ENCODE data around the gene MXI1.
"Not testable (repeated sequence)": the region's sequence is repeated elsewhere in the genome, so short reads cannot be mapped to it uniquely, and the experiment has no call there.

MXI1 gene

DNA sequence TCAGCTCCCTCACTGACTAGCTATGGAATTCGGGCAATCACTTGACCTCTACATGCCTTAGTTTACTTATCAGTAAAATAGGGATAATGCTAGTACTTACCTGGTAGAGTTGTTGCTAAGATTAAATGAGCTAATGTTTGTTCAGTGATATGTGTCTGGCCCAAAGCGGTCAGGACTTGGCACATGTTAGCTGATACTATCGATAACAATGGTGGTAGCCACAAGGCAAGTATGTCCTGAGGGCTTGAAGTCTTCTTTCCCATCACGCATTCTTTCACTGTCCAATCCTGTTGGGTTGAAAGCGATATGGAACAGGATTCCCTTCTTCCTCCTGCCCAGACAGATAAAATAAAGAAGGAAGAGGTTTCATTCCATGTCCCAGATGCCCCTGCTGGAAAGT lies 25.5 kb upstream of the MXI1 start:
- DNase-seq = no peak

DNA sequence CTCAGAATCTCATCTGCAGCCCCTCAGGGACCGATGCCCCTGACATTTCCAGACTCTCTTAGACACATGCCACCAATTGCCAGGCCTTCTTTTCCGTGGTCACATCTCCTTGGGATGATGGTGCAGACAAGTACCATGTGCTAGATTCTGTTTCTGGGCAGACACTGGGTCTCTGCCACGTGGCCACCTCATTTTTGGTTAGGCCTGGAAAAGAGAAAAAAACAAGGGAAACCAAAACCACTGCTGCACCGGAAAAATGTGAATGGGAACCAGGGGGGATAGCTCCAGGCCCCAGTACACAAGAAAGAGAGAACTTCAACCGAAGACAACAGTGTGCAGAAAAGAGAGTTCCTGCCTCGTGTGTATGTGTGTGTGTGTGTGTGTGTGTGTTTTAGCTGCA lies 23.0 kb upstream of the MXI1 start:
- DNase-seq = no peak

DNA sequence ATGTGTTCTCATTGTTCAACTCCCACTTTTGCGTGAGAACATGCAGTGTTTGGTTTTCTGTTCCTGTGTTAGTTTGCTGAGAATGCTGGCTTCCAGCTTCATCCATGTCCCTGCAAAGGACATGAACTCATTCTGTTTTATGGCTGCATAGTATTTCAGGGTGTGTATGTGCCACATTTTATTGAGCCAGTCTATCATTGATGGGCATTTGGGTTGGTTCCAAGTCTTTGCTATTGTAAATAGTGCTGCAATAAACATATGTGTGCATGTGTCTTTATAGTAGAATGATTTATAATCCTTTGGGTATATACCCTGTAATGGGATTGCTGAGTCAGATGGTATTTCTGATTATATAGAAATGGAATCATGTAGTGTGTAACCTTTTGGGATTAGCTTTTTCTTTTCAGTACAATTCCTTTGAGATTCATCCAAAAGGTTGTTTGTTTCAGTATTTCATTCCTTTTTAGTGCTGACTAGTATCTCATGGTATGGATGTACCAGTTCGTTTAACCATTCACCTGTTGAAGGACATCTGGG lies 21.7 kb upstream of the MXI1 start:
- not testable (repeated sequence) for DNase-seq

DNA sequence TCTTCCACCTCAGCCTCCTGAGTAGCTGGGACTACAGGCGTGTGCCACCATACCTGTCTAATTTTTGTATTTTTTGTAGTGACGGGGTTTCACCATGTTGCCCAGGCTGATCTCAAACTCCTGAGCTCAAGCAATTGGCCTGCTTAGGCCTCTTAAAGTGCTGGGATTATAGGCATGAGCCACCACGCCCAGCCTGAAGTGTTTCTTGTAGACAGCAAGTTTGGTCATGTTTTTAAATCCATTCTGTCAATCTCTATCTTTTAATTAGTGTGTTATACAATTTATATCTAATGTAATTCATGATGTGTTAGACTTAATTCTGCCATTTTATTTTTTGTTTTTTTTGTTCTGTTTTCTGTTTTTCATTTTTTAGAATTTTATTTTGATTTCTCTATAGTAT lies 17.2 kb upstream of the MXI1 start:
- no peak for DNase-seq

DNA sequence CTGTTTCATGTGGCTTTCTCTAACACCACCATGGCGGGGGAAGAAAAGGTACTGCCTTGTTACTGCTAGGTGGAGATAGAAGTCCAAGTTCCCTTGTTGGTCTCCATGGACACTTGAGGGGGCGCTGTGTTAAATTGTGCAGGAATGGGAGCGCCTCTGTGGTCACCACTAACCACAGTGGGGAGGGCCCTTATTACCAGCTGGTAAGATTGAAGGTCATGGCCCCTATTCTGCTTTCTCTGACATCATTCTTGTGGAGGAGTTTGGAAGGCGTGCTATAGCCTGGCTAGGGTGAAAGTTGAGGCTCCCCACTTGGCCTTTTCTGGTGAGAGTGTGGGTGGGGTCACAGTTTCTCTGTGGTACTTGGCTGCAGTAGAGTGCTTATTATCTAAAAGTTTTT lies 14.9 kb upstream of the MXI1 start:
- DNase-seq = no peak

DNA sequence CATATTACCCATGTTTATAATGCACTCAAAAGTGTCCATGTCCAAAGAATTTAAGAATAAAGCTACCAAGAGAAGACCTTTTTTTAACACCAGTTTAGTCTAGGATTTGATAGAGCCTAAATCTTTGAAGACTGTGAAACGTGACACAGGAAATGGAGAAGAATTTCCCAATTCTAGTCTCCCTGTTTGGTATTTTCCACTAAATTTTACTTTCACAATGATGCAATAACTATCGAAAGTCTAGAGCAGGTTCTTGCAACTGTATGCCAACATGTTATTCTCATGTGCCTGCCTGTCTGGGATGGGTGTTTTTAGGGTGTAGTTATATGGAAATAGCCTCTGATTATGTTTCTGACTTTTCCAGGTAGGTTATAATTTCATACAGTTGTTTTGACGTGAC lies 6.9 kb upstream of the MXI1 start:
- DNase-seq = no peak

DNA sequence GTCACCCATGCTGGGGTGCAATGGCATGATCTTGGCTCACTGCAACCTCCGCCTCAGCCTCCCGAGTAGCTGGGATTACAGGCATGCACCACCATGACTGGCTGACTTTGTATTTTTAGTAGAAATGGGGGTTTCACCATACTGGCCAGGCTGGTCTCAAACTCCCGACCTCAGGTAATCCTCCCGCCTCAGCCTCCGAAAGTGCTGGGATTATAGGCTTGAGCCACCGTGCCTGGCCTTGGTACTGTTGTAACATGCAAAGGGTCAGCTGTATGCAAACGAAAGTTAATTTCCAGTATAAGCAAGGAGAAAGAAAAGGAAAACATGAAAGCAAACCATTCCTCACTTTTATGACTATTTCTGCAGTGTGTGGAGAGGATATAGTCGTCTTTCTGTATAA lies 6.4 kb upstream of the MXI1 start:
- DNase-seq = not testable (repeated sequence)

DNA sequence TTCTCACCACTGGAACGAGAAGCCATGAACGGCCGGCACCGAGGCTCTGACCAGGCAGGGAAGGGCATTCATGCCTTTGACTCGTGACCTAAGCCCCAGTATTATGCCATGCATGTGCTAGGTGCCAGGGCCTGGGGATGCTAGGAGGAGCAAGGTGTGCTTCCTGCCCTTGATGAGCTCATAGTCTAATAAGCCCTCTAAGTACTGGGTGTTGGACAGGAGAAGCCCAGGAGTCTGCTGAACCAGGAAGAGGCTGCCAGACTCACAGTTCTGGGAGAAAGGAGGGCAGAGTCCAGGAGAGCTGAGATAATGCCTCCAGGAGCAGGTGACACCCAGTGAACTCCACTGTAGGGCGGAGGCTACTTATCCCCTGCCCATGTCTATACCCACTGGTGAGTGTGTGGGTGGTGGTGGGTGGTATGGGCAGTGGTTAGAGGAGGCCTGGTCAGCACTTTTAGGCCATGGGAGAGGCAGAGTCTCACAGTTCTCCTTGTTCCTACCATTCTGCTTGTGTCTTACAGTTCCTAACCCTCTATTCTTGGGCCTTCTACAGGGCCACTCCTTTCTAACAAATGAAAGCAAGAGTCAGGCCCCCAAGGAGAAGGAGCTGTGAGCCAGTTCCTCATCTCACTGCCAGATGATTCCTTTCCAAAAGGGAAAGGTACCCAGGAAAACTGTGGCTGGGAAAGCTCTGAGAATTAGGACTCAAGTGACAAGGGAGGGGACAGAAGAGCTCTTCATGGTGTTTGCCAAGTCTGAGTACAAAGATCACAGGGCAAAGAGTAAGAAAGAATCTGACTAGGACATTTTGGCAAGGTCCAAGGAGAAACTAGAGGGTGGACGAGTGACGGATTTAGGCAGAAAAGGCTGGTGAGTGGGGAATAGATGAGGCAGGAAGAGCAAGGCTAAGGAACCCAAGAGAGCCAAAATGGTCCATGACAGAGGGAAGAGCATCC lies 3.6 kb upstream of the MXI1 start:
- DNase-seq = no peak

DNA sequence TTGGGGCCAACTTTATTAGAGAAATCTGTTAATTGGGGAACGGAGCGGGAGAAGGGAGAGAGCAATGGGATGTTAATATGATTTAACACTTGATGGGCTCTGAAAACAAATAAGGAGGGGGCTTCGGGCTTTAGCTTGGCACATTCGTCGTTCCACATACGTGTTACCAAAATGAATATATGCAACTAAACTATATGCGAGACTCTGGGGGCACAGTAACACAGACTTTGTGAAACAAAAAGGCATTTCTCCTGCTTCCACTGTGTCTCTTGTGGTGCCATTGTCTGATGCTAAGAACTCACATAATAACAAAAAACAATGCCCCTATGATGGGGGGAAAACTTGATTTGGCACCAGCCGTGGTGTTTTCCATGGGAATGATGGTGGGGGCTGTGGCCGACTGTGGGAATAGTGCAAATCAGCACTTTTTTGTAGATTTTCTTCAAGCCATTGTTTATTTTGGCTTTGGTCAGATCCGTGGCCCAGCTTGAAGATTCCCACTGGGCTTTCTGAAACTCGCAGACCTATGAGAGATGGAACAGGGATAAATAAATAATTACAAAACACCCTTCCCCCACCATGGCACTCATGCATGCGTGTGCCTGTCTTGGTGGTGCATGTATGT lies 2.2 kb upstream of the MXI1 start:
- DNase-seq = no peak

DNA sequence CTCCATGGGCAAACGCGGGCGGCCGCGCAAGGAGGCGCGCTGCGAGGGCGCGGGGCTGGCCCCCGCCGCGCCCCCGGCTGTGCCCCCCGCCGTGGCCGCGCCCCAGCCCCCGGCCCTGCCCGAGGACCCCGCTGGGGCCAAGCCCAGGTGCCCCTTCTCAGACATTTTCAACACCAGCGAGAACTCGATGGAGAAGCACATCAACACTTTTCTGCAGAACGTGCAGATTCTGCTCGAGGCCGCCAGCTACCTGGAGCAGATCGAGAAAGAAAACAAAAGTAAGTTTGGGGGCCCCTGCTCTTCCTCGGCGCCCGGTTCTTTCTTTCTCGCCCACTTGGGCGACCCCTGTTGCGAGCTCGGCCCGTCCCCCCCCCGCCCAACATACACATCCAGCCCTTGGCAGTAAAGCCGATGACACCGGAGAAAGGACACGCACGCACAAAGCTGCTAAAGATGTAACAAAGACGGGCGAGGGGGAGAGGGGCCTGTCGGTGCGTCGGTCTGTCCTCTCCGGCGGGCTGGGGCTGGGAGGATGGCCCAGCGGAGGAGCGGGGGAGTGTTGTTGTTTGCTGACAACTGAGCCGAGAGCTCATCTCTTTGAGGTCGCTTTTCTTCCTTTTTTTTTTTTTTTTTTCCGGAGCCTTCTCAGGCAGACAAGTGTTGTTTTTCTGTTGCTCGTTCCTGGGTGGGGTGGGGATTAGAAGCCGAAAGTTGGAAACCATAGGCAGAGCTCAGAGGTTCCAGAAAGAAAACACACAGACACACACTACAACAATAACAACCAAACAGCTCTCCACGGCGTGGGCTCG lies 604 bp downstream of the MXI1 start:
- peak; percentile 40 for DNase-seq

DNA sequence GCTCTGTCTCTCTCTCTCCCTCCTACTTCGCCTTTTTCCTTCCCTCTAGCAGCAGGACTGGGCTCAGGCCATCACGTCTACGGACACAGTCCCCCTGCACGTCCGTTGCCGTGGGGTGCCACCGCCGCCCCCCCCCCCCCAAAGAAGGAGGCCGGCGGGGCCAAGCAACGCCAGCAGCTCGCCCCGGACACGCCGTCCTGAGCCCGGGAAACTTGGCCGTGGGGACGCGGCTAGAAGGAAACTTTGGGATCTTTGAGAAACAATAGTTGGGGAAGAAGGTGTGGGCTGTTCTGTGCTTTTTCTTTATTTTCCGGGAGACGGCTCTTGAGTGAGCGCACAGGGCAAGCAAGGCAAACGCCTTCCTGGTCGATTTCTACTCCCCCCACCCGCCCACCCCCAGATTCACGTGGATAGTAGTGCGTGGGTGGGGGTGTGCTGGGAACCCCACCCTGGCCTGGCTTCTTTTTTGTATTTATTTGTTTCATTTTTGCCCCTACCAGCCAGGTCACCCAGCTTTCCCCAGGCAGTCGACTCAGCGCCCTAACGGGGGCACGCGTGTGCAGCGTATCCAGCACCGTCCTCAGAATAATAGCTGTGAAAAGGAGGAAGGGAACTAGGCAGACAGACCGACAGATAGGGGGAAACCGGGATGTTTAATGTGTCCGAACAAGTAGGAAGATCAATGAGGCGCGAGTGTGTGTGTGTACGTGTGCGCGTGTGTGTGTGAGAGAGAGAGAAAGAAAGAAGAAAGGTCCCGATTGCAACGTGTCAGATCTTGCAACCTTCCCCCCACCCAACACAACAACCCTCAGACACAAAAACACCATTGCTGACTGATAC lies 1.4 kb downstream of the MXI1 start:
- peak; percentile 61 for DNase-seq

DNA sequence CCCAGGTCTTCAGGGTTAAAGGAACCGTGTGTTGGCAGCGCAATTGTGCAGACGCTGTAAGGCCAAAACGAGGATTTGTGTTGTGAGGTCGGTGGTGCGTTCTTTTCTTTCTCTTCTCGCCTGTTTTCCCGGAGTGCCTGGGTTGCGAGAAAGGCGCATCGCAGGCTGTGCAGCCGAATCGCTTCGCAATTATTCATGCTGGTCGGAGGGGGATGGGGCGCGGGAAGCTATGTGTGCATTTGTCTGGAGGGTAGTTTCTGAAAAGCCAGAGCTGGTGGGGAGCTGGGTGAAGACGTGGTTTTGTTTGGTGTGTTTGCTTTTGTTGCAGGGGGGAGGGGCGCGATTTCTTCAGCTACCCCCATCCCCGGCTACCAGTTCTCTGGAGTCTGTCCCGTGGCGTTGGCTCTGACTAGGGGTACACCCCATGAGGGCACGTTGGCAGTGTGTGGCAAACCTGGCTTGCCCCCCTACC lies 2.1 kb downstream of the MXI1 start:
- peak; percentile 87 for DNase-seq

DNA sequence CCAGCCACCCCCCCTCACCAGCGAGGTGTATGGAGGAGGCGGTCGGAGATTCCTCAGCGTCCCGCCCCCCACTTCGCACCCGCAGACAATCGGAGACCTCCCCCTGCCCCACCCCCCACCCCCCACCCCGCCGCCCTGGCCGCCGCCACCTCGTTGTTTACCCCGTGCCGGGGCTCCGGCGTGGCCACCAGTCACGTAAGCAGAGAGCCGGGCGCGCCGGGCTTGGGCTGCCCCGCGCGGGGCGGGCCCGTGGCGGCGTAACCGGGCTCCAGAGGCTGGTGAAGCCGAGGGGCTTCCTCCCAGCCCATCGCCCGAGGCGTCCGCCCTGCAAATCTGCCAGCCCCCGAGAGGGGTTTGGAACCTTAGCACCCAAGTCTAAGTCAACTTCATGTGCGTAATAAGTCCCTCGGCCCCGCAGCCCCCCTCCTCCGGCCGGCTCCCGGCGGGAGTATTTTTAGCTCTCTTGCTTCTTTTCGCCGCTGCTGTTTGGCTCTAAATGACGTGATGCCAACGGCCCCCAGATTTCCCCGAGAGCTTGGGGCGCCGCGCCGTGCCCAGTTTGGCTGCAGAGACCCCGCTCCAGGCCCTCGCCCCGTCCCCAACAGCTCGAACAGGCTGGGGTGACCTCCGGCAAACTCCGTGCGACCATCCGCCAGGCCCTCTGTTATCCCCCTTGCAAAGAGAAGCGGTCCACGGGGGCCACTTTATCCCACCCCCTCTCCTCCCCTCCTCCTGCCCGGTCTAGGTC lies 2.7 kb downstream of the MXI1 start:
- DNase-seq = peak; percentile 45

DNA sequence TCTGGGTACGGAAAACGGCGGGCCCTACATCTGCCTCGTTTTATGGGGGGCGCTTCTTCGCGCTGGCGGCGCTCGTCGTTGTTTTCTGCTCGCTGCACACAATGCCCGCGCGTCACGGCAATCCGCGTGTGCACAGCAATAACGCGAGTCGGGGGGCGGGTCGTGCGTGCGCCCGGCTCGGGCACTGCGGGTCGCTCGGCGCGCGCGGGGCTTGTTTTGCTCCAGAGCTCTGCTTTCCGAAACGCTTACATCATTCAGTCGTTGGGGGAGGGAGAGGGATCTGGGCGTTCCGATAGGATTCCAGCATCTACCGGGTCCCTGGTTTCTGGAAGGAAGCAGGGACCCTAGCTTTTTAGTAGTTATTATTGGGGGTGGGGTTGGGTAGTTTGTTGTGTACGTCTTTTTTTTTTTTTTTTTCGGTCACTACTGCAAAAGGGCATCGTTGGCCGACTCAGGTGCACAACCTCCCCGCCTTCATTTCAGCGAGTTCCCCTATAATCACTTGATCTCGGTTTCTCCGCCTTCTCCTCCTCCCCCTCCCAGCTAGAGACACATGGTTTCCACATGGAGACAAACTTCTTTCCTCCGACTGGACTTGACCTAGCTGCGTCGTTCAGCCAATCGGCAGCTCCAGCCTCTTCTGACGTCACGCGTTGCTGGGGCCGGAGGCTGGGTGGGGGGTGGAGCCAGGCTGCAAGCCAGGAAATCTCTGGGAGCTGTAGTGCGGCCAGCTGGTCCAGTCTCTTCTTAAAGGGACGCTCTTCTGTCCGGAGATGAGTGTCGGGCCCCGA lies 3.5 kb downstream of the MXI1 start:
- DNase-seq = peak; percentile 99

DNA sequence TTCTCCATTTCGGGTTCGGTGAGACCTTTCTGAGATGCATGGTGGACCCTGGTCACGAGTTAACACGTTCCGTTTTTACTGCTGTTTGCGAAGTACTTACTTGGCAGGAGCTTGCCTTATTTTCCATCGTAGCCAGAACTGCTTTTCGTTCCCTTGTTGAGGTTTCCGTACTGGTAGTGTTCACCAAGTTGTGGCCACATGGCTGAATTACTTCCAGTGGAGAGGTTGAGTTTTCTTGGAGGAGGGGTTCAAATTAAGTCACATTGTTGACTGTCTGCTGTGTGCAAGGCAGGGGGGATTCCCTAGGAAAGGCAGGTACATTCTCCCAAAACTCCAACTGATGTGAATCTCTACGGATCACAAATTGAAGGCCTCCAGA lies 4.0 kb downstream of the MXI1 start:
- no peak for DNase-seq

DNA sequence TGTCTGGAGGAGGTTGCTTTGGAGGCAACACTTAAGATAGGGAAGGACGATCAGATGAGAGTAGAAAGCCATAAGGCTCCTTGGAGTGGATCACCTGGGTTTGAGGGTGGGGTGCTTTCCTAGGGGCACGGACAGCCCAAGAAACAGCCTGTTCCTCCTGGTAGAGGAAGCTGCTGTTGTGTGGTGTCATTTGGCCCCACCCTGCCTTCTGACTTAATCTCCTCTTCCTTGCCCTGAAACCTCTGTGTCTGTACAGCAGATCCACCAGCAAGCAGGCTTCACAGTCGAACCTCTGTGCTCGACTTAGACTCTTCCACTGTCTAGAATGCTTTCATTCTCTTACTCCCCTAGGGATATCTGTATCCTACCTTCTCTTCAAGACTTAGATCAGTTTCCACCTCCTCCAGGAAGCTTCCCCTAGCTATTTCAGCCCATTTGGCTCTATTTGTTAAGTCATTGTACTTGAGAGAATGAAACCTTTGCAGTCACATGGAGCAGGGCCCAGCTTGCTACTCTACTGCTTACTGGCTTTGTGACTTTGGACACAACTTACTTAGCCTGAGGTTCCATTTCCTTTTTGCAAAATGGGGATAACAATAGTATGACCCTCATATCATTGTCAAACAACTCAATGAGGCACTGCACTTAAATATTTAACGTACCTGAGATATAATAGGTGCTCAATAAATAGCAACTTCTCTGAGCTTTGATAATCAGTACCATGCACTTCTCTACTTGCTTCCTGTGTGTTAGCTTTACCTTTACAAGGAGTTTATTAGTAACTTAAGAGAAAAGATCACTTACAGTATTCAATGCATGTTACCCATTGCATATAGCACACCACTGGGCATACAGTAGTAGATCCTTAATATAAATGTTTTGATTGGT lies 5.0 kb downstream of the MXI1 start:
- no peak for DNase-seq

DNA sequence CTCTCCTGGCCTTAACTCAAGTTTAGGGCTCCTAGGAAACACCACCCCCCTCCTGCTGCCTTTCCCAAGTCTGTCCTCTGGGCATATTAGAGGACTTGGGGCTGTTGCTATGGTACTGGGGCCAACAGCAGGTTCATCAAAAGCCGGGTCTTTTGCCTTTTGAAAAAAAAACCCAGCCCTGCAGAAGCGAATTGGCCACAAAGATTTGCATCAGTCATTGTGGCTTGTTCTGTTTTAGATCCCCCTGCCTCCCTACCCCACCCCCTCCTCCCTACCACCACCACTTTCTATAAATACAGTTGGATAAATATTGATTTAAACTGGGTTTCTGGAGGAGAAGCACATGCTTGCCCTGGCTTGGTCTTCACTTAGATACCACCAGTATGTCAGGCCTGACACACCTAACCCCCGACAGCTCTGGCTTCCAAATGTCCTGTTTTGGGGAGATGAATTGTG lies 7.0 kb downstream of the MXI1 start:
- DNase-seq = no peak

DNA sequence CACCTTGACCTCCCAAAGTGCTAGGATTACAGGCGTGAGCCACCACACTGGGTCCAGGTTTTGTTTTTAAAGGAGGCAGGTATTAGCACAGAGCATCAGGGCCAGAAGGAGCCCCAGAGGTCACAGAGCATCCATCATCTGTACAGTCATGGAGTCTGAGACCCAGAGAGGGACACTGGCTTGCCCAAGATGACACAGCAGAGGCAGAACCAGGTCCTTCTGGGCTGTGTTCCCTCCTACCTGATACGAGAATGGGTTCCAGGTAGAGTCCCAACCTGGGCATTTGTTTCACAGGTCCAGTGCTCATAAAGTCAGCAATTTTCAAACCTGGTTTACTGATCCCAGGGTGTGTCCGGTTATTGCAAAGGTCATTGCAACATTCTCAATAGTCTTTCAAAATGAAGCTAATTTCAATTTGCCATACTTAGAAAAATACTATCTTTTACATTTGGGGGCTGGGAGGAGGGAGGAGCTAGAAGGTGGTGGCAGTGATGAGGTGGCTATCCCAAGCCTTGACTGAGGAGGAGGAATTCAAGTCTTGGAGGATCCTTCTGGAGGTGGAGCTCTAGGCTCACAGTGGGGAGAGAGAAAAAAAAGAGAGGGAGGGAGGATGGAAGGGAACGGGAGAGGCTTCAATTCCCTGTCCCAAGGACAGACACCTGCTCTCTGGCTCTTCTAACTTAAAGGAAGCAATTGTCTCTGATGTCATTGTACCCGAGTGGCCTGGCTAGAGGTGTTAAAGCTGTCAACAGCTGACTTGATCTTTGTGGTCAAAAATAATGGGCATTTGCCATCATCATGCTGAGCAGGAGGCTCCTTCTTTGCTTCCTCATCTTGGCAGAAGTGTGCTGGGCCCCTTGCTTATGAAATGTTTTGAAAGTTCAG lies 8.1 kb downstream of the MXI1 start:
- DNase-seq = no peak
